Skeletal muscle satellite cell (primary cell): ENCODE results near the gene PVR.
A peak's percentile ranks its signal among the peaks of the same experiment; 100 is the strongest.
"Not testable (repeated sequence)": the region's sequence is repeated elsewhere in the genome, so short reads cannot be mapped to it uniquely, and the experiment has no call there.

Source experiments
- H3K27me3 ChIP-seq: 2 replicates; pipeline ENCODE4 v1.7.0; 2013; ENCODE audit warnings: low read length; ENCODE audit not compliant: control insufficient read depth, insufficient read depth
- H3K36me3 ChIP-seq: 2 replicates; pipeline ENCODE4 v1.7.0; 2013; ENCODE audit warnings: mild to moderate bottlenecking, control low read depth, low read length; ENCODE audit not compliant: insufficient read depth
- H3K4me1 ChIP-seq: 2 replicates; pipeline ENCODE4 v1.7.0; 2013; ENCODE audit warnings: low read length; ENCODE audit not compliant: control insufficient read depth, insufficient read depth
- H3K4me2 ChIP-seq: 2 replicates; pipeline ENCODE4 v1.7.0; 2013; ENCODE audit warnings: mild to moderate bottlenecking, low read length
- H3K4me3 ChIP-seq: 2 replicates; pipeline ENCODE4 v1.7.0; 2013; ENCODE audit warnings: low read length
- H3K9ac ChIP-seq: 2 replicates; pipeline ENCODE4 v1.7.0; 2013; ENCODE audit warnings: mild to moderate bottlenecking, low read depth, low read length, moderate library complexity
- H3K9me3 ChIP-seq: replicated peaks from 2 replicates; pipeline ENCODE4 v1.7.0; 2013; ENCODE audit warnings: mild to moderate bottlenecking, control low read depth, low read length

The PVR gene

GRCh38 chr19:44621367-44621766, 22.3 kb upstream of the PVR start:
- no peaks in the 10 kb centered on the region for H3K36me3 ChIP-seq
- H3K9me3 ChIP-seq = no peaks in the 10 kb centered on the region
- peaks cover 14% of the 10 kb centered on the region for H3K4me1 ChIP-seq
- no peak overlapping the region for H3K9ac ChIP-seq
- H3K4me2 ChIP-seq = no peak overlapping the region
- no peaks in the 10 kb centered on the region for H3K27me3 ChIP-seq
- no peak overlapping the region for H3K4me3 ChIP-seq

DNA sequence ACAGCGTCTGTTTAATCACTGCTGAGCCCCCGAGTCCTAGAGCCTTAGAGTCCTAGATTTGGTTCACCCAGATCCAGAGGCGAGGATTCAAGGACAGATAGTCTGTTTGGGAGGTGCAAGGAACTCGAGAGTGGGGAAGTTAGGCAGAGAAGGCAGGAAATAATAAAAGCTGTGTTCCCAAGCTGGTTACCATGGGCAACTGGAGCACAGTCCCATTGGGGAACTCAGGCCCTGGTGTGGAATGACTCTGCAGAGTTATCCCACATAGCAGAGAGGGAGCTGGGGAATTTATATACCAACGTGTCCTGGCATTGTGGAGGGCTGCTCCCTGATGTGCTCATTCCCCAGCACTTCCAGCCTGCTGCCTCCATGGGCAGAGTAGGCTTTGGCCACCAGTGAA, 20.6 kb upstream of the PVR start:
- Histone ChIP-seq H3K4me2 (no peak overlapping the region), H3K4me1 (peaks cover 21% of the 10 kb centered on the region), H3K9ac (no peak overlapping the region), H3K27me3 (no peaks in the 10 kb centered on the region), H3K36me3 (no peaks in the 10 kb centered on the region), H3K9me3 (no peaks in the 10 kb centered on the region), H3K4me3 (no peak overlapping the region)

DNA sequence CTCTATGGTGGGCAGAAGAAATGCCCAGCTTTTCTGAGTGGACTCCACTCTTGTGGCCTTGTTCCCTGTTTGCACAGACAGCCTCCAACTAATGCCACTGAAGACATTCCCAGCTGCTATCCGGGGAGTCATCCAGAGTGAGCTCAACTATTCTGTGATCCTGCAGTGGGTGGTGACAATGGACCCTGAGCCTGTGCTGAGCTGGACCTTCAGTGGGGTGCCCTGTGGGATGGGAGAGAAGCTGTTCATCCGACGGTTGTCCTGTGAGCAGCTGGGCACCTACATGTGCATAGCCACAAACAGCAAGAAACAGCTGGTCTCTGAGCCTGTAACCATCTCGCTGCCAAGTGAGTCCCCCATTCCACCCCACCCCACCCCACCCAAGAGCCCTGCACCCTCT, 20.1 kb upstream of the PVR start:
- H3K9me3 ChIP-seq = no peaks in the 10 kb centered on the region
- peaks cover 21% of the 10 kb centered on the region for H3K4me1 ChIP-seq

DNA sequence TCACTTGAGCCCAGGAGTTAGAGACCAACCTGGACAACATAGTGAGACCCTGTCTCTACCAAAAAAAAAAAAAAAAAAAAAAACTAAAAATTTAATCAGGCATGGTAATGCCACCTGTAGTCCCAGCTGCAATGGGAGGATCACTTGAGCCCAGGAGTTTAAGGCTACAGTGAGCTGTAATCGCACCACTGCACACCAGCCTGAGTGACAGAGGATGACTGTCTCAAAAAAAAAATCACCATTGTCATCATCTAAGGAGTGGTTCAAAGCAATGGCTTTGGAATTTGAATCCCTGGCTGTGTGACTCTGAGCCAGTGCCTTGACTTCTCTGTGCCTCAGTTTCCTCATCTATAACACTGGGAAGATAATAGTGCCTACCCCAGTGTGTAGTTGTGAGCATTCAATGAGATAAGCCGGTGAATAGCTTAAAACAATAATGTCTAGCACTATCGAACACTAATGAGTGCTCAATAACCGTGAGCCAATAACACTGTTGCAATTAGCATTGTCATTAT, 18.8 kb upstream of the PVR start:
- Histone ChIP-seq H3K4me2 (no peak overlapping the region), H3K36me3 (no peaks in the 10 kb centered on the region), H3K9ac (no peak overlapping the region), H3K27me3 (no peaks in the 10 kb centered on the region), H3K4me1 (peaks cover 21% of the 10 kb centered on the region), H3K9me3 (no peaks in the 10 kb centered on the region), H3K4me3 (no peak overlapping the region)

More for the DNA sequence above, 20.1 kb upstream of the PVR start:
- Histone ChIP-seq H3K9ac (no peak overlapping the region), H3K4me3 (no peak overlapping the region), H3K4me2 (no peak overlapping the region), H3K27me3 (no peaks in the 10 kb centered on the region), H3K36me3 (no peaks in the 10 kb centered on the region)

DNA sequence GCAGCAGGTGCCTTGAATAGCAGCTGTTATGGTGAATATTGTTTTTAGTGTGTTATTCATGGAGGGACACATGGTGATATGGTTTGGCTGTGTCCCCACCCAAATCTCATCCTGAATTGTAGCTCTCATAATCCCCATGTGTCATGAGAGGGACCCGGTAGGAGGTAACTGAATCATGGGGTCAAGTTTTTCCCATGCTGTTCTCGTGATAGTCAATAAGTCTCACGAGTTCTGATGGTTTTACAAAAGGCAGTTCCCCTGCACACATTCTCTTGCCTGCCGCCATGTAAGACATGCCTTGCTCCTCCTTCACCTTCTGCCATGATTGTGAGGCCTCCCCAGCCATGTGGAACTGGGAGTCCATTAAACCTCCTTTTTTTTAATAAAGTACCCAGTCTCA, 18.1 kb upstream of the PVR start:
- Histone ChIP-seq H3K9ac (peak overlapping the region; percentile 2), H3K4me2 (peak overlapping the region; percentile 1), H3K4me1 (peaks cover 21% of the 10 kb centered on the region)
- not testable (repeated sequence) for H3K9me3 ChIP-seq, H3K27me3 ChIP-seq, H3K36me3 ChIP-seq, H3K4me3 ChIP-seq

- peak overlapping the region; percentile 2 for H3K9ac ChIP-seq
- no peaks in the 10 kb centered on the region for H3K27me3 ChIP-seq
These were observed 17.6 kb upstream of the PVR start for GRCh38 chr19:44626048-44626624.

DNA sequence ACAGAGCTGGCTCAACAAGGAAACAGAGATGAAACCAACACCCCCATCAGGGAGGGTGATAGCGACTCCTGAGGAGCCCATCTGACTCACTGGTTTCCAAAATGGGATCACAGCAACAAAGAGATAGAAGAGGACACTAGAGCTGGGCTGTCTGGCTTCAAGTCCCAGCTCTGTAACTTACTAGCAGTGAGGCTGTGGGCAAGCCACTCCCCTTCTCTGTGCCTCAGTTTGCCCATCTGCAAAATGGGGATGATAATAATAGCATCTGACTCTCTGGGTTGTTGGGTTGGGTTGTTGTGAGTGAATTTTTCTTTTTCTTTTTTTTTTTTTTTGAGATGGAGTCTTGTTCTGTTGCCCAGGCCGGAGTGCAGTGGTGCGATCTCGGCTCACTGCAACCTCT, 16.1 kb upstream of the PVR start:
- Histone ChIP-seq H3K27me3 (no peaks in the 10 kb centered on the region), H3K36me3 (no peaks in the 10 kb centered on the region), H3K9me3 (no peaks in the 10 kb centered on the region), H3K4me3 (no peak overlapping the region), H3K9ac (no peak overlapping the region), H3K4me1 (peaks cover 21% of the 10 kb centered on the region), H3K4me2 (no peak overlapping the region)

More at GRCh38 chr19:44626048-44626624, 17.6 kb upstream of the PVR start:
- peak overlapping the region; percentile 1 for H3K4me2 ChIP-seq
- H3K4me3 ChIP-seq = no peak overlapping the region
- no peaks in the 10 kb centered on the region for H3K9me3 ChIP-seq
- H3K36me3 ChIP-seq = no peaks in the 10 kb centered on the region
- peaks cover 21% of the 10 kb centered on the region for H3K4me1 ChIP-seq

DNA sequence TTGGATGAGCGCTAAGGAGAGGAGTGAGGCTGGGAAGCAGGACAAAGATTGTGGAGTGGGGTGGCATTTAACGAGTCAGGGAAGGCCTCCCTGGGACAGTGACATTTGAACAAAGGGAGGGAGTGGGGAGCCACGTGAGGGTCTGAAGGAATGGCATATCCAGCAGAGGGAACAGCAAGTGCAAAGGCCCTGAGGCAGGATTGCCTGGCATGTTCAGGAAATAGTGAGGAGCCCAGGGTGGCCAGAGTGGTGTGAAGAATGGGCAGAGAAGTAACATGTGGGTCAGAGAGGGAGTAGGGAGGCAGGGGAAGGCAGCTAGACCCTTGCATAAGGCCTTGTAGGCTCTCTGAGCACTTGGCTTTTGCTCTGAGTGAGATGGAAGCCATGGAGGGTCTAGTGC, 14.9 kb upstream of the PVR start:
- Histone ChIP-seq H3K9ac (no peak overlapping the region), H3K27me3 (no peaks in the 10 kb centered on the region), H3K4me3 (no peak overlapping the region), H3K9me3 (no peaks in the 10 kb centered on the region), H3K4me2 (no peak overlapping the region), H3K4me1 (peaks cover 21% of the 10 kb centered on the region), H3K36me3 (no peaks in the 10 kb centered on the region)

- H3K36me3 ChIP-seq, H3K27me3 ChIP-seq, H3K9ac ChIP-seq, H3K4me3 ChIP-seq, H3K4me2 ChIP-seq, H3K9me3 ChIP-seq: not testable (repeated sequence)
- H3K4me1 ChIP-seq = peaks cover 27% of the 10 kb centered on the region
These were observed 12.1 kb upstream of the PVR start for GRCh38 chr19:44631611-44632010.

DNA sequence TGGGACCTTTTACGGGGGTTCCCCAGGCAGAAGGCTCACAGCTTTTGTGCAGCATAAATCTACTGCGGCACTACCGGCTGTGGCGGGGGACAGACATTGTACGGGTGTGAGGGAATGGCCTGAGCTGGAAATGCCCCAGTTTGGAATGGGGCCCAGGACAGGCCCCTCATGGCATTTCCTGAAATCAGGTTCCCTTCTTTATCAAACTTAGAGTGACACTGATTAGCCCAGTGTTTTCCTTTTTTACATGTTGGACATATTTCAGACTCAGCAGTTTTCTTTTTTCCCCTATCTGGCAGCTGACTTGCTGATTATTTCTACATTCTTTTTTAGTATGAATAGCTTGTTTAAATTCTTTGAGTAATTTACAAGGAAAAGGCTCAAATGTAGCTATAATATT, 9.7 kb upstream of the PVR start:
- H3K9ac ChIP-seq, H3K4me3 ChIP-seq, H3K27me3 ChIP-seq, H3K9me3 ChIP-seq, H3K36me3 ChIP-seq, H3K4me2 ChIP-seq: not testable (repeated sequence)
- peaks cover 25% of the 10 kb centered on the region for H3K4me1 ChIP-seq

DNA sequence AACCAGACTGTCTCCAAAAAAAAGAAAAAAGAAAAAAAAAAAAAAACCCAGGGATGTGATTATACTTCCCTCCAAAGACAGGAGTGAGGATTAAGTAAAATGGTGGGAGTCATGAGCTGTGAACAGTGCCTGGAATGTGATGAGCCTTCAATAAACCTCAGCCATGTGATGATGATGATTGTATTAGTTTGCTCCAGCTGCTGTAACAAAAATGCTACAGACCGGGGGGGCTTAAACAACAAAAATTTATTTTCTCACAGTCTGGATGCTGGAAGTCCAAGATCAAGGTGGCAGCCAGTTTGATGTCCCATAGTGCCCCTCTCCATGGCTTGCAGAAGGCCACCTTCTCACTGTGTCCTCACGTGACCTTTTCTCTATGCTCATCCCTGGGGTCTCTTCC, 8.9 kb upstream of the PVR start:
- H3K4me3 ChIP-seq = no peak overlapping the region
- peak overlapping the region; percentile 8 for H3K9ac ChIP-seq

DNA sequence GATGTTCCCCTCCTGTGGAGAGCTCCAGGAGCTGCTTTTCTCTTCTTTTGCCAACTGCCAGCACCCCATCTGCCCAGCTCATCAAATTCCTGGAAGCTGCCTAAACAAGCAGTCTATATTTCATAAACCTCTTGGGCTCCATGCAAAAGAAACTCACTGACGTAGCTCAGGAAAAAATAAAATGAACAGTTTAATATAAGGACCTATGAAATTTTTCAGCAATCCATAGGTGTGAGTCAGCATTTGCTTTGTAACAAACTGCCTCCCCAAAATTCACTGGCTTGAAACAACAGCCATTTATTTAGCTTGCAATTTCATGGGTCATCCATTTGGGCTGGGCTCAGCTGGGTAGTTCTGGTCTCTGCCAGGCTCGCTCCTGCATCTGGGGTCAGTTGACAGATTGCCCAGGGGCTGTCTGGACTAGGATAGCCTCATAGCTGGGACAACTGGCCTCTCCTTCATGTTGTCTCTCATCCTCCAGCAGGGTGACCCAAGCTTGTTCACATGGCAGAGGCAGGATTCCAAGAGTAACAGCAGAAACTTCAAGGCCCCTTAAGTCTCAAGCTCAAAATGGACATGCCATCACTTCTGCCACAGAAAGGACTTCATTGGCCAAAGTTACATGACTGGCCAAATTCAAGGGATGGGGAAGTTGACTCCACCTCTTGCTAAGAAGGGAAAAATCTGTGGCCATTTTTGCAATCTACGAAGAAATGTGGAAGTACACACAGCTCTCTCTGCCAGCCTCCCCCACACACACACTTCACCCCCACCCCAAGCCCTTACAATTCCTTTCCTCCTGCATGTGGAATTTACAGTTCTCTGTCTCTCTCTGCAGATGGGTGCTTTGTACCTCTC, 7.9 kb upstream of the PVR start:
- peaks cover 28% of the 10 kb centered on the region for H3K4me1 ChIP-seq
- H3K27me3 ChIP-seq = no peaks in the 10 kb centered on the region
- H3K4me3 ChIP-seq = peak overlapping the region; percentile 37
- no peaks in the 10 kb centered on the region for H3K36me3 ChIP-seq
- peak overlapping the region; percentile 68 for H3K4me2 ChIP-seq
- peak overlapping the region; percentile 8 for H3K9ac ChIP-seq
- H3K9me3 ChIP-seq = no peaks in the 10 kb centered on the region

More for the DNA sequence above, 8.9 kb upstream of the PVR start:
- H3K4me1 ChIP-seq = peaks cover 25% of the 10 kb centered on the region
- H3K4me2 ChIP-seq = no peak overlapping the region
- H3K27me3 ChIP-seq = no peaks in the 10 kb centered on the region
- no peaks in the 10 kb centered on the region for H3K9me3 ChIP-seq
- H3K36me3 ChIP-seq = no peaks in the 10 kb centered on the region
